ENCODE data around the gene PBX2.

Gene PBX2

DNA sequence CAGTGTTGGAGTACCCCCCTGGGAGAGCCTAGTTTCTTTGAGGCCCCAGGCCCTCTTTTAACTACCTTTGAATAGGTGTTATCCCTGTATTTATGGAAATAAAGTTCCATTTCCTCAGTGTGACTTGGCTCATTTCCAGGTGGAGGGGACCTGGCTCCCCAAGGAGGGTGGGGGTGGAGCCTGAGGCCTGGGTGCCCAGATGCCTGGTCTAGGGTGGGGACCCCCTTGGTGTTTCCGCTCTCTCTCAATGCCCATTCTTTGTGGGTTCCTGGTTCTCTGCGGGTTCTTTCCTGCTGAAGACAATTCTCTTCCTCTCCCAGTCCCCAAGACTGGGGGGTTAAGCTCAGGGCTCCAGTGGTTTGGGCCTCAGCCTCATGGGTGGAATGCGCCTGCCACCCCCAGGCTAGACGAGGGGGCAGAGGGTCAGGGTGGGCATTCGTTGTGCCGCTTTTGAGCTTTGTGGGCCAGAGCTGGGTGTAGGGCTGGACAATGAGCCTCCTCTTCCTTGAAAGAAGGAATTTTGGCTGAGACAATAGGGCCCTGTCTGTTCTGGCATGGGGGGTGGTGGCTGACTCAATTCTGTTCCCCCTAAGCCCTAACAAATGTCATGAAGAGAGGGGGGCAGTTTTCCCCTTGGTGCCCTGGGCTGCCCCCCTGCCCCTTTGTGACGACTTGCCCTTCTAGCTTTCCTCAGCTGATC lies 26.3 kb downstream of the PBX2 start:
- Mint-ChIP-seq H3K9me3 (no peaks in the 10 kb centered on the region), H3K36me3 (ENCODE audit: low read depth) (peaks cover 63% of the 10 kb centered on the region), H3K4me1 (peaks cover 16% of the 10 kb centered on the region), H3K27ac (peak overlapping the region; percentile 72), H3K4me3 (no peak overlapping the region), H3K27me3 (ENCODE audit: low read depth, poor library complexity) (no peaks in the 10 kb centered on the region)
- TF ChIP-seq, protein P1, sequence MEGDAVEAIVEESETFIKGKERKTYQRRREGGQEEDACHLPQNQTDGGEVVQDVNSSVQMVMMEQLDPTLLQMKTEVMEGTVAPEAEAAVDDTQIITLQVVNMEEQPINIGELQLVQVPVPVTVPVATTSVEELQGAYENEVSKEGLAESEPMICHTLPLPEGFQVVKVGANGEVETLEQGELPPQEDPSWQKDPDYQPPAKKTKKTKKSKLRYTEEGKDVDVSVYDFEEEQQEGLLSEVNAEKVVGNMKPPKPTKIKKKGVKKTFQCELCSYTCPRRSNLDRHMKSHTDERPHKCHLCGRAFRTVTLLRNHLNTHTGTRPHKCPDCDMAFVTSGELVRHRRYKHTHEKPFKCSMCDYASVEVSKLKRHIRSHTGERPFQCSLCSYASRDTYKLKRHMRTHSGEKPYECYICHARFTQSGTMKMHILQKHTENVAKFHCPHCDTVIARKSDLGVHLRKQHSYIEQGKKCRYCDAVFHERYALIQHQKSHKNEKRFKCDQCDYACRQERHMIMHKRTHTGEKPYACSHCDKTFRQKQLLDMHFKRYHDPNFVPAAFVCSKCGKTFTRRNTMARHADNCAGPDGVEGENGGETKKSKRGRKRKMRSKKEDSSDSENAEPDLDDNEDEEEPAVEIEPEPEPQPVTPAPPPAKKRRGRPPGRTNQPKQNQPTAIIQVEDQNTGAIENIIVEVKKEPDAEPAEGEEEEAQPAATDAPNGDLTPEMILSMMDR (IDR thresholded peaks at IDR 0.05) = no peak
- no peak for DNase-seq

DNA sequence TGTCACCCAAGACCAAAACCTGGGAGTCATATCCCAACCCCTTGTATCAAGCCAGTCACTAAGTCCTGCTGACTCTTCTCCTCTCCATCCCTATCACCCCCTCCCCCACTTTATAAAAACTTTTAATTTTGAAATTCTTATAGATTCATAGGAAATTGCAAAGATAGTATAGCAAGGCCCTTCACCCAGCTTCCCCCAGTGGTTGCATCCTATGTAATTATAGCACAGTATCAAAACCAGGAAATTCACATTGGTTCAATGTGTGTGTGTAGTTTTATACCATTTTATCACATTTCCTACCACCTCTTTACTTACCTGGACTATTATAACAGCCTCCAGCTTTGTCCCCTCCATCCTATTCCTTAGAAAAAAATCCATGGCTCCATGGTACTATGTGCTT lies 31.9 kb downstream of the PBX2 start:
- peaks cover 50% of the 10 kb centered on the region for H3K36me3 Mint-ChIP-seq (ENCODE audit: low read depth)
- no peak for DNase-seq
- TF ChIP-seq, protein P1 (IDR thresholded peaks at IDR 0.05) = no peak
- peaks cover 4% of the 10 kb centered on the region for H3K27me3 Mint-ChIP-seq (ENCODE audit: low read depth, poor library complexity)
- H3K4me1 Mint-ChIP-seq = peaks cover 24% of the 10 kb centered on the region
- no peak overlapping the region for H3K27ac Mint-ChIP-seq
- H3K9me3 Mint-ChIP-seq = no peaks in the 10 kb centered on the region
- H3K4me3 Mint-ChIP-seq = no peak overlapping the region

- DNase-seq = no peak
- Mint-ChIP-seq H3K4me3 (no peak overlapping the region), H3K4me1 (peaks cover 35% of the 10 kb centered on the region), H3K9me3 (no peaks in the 10 kb centered on the region), H3K27me3 (ENCODE audit: low read depth, poor library complexity) (peaks cover 12% of the 10 kb centered on the region), H3K27ac (no peak overlapping the region), H3K36me3 (ENCODE audit: low read depth) (peaks cover 39% of the 10 kb centered on the region)
- TF ChIP-seq, protein P1 (IDR thresholded peaks at IDR 0.05) = no peak
These were observed 33.1 kb downstream of the PBX2 start for GRCh38 chr6:32156891-32157290.

DNA sequence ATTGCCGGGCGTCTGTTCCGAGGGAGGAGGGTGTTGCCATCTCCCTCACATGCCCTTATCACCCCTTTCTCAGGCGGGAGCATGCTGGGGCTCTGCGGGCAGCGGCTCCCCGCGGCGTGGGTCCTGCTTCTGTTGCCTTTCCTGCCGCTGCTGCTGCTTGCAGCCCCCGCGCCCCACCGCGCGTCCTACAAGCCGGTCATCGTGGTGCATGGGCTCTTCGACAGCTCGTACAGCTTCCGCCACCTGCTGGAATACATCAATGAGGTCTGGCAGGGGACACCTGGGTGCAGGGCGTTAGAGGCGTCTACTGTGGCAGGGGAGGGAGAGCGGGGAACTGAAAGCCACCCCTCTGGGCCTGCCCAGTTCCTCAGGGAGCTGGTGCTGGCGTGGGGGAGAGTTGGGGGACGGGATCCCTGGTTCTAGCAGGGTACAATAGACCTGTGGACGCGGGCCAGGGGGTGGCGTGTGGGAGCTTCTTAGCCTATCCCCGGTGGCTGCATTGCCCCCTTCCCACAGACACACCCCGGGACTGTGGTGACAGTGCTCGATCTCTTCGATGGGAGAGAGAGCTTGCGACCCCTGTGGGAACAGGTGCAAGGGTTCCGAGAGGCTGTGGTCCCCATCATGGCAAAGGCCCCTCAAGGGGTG lies 35.4 kb downstream of the PBX2 start:
- DNase-seq = peak; percentile 65
- Mint-ChIP-seq H3K9me3 (no peaks in the 10 kb centered on the region), H3K4me3 (peak overlapping the region; percentile 95), H3K27ac (peak overlapping the region; percentile 98), H3K36me3 (ENCODE audit: low read depth) (peaks cover 30% of the 10 kb centered on the region), H3K27me3 (ENCODE audit: low read depth, poor library complexity) (peaks cover 31% of the 10 kb centered on the region), H3K4me1 (peaks cover 56% of the 10 kb centered on the region)
- TF ChIP-seq, protein P1 (IDR thresholded peaks at IDR 0.05) = peak; percentile 34

- Mint-ChIP-seq H3K36me3 (ENCODE audit: low read depth) (peaks cover 22% of the 10 kb centered on the region), H3K4me3 (peak within 1 kb of the TSS; percentile 95)
- TF ChIP-seq, protein P1 (IDR thresholded peaks at IDR 0.05) = no peak
These were observed 36.2 kb downstream of the PBX2 start, which contains the start of gene PPT2 for GRCh38 chr6:32153564-32154513. Gene PPT2 (plus strand): TSS chr6:32154141. CDS start chr6:32154595, 454 bp downstream.

More at GRCh38 chr6:32153564-32154513, 36.2 kb downstream of the PBX2 start, which contains the start of gene PPT2:
- Mint-ChIP-seq H3K9me3 (no peaks in the 10 kb centered on the region), H3K27me3 (ENCODE audit: low read depth, poor library complexity) (peaks cover 37% of the 10 kb centered on the region), H3K27ac (peak within 1 kb of the TSS; percentile 98), H3K4me1 (peaks cover 59% of the 10 kb centered on the region)
- DNase-seq = peak; percentile 80

Measured in nephron progenitor cell (in vitro differentiated cells).